ENCODE results near the gene F8A2.

DNA sequence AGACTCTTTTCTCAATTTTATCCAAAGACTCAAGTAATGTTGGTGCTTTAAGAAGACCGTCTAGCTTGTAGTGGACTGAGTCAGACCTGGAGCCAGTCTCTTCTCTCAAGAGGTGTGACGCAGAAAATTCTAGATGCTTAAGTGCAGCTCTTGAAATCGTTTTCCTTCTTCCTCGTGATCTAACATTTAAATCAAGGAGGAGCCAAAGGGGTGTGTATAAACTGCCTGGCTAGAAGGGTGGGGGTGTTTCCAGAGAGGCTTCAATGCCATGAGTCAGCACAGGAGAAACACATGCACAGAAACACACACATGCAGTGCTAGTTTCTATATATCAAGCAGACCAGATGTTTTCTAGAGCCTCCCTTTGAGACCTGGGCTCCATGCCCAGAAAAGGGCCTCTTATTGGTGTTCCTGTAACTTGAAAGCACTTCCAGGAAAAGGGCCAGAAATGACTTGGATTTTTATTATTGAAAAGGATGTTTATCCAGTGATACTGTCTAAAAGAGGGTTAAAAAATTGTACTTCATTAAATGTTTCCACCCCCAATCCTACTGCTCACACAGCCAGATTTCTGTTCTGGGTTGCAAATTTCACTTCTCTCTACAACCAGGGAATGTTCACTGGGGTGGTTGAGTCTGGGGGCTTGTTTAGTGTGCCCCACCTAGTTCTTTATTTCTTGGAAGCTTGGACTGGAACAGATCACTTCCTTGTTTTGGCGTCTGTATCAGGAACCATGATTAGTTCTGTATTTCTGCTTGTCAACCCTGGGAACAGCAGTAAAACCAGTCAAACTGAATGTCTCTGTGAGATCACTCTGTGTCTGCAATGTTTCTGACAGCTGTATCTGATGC lies 47.2 kb upstream of the F8A2 start, which contains the start of gene CLIC2:
- TF ChIP-seq CTCF (IDR thresholded peaks at IDR 0.05) (no peak), POLR2AphosphoS5 (IDR thresholded peaks at IDR 0.05; ENCODE audit: low read depth, low read length) (no peak), MXI1 (IDR thresholded peaks at IDR 0.05; ENCODE audit: low read depth, low read length) (no peak), EZH2phosphoT487 (IDR thresholded peaks at IDR 0.05; ENCODE audit: borderline replicate concordance, low read depth) (no peak), SIN3A (IDR thresholded peaks at IDR 0.05; ENCODE audit: borderline replicate concordance, low read depth, low read length) (no peak), RAD21 (IDR thresholded peaks at IDR 0.05; ENCODE audit: low read length) (no peak), TEAD4 (IDR thresholded peaks at IDR 0.05; ENCODE audit: borderline replicate concordance, insufficient read depth) (no peak), YY1 (IDR thresholded peaks at IDR 0.05; ENCODE audit: low read depth) (no peak), NRF1 (IDR thresholded peaks at IDR 0.05; ENCODE audit: low read depth, low read length) (no peak), EP300 (IDR thresholded peaks at IDR 0.05; ENCODE audit: borderline replicate concordance in 1 of 2, low read depth in 1 of 2, low read length in 1 of 2) (no peak), ELF1 (IDR thresholded peaks at IDR 0.05) (no peak), GATA2 (CRISPR knock-in tag; IDR thresholded peaks at IDR 0.05) (no peak), FOXM1 (IDR thresholded peaks at IDR 0.05; ENCODE audit: low read depth) (no peak)
- TF ChIP-seq, protein P1, sequence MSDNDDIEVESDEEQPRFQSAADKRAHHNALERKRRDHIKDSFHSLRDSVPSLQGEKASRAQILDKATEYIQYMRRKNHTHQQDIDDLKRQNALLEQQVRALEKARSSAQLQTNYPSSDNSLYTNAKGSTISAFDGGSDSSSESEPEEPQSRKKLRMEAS (IDR thresholded peaks at IDR 0.05; ENCODE audit: low read depth), result no peak
